Stimulated activated CD8-positive, alpha-beta memory T cell treated with anti-CD3 and anti-CD28 coated beads, Interleukin-12 subunit alpha, Interleukin-12 subunit beta, amount 100 ng/mL, for 24 hours (primary cell): ENCODE measurements around the gene PTPN7.
"Not testable (repeated sequence)": the region's sequence is repeated elsewhere in the genome, so short reads cannot be mapped to it uniquely, and the experiment has no call there.

ENCODE experiments used
- DNase-seq: peaks from one replicate; pipeline ENCODE4 v3.0.0-alpha.2; 2020; ENCODE audit errors: extremely low read depth

The PTPN7 gene

GRCh38 chr1:202167054-202167453 lies 6.7 kb upstream of the PTPN7 start:
- not testable (repeated sequence) for DNase-seq

- no peak for DNase-seq
Observed at GRCh38 chr1:202165942-202166843, 5.8 kb upstream of the PTPN7 start.

GRCh38 chr1:202165267-202165941 lies 5.0 kb upstream of the PTPN7 start:
- DNase-seq = no peak

DNA sequence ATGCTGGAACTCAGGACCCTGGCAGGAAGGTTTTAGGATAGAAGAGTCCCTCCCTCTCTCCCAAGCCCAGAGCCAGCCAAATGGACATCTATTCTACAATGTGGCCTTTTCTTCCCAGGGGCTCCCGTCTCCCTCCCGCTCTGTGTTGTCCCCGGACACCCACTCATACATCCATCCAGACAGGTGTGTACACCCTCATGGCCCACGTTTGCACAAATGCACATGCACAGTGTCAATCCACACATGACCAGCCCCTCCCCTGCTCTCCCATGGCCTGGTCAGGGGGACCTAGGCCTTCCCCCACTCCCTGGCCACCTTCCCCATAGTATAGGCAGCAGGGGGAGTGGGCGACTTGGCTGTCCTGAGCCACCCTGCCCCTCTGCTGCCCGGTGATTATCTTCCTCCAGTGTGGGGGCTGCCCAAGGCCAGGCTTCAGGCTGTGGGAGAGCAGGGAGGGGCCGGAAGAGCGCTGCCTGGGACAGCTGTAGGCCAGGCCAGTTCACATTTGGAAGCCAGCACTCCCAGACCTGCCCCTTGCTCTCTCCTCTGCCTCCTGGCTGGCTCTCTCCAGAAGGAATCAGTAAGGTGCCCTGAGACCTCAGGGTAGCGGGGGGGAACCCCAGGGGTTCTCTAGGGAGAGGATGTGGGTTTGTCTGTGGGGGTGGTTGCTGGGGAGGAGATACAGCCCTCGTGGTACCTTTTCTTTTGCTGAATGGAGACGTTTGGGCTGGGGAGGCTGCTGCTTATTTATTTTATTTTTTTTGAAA lies 4.1 kb upstream of the PTPN7 start:
- DNase-seq = no peak

DNA sequence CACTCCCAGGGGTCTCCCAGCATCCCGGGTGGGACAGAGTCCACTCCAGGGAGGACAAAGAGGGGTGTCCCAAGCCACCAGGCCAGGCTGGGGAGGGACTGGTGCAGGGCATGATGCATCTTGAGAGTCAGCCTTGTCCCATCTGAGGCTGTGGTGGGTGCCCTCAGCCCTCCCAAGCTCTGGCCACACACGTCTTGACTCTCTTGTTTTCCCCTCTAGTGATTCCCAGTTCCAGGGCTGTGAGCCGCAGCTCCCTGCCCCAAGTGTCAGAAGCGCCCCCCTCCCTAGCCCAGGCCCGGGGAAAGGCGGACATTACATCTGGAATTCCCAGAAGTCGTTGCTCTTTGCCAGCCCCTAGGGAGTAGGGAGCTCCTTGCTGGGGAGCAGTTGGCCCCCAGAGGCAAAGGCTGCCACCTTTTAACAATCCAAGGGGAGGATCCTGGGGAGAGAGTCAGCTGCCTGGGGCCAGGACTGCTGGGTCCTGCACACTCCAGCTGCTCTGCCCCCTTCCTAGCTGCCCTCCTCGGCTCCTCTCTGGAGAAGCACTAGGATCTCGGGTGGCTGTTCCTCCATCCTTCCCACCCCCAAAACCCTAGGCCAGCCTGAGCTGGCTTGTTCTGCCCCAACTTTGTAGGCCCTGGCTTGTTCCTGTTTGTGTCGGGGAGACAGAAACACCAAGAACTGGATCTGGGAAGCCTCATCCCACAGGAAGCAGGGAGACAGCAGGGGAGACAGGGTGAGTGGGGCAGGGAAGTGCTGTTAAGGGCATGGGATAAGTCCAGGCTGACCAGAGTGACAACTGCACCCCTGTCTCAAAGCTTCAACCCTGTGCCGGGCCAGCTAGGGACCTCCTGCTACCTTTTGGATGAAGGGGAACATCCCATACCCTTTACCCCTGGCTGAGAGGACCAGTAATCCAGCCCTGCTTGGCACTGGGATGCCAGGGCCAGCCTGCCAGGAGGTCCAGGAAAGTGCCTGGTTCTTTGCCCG lies 3.2 kb upstream of the PTPN7 start:
- no peak for DNase-seq

DNA sequence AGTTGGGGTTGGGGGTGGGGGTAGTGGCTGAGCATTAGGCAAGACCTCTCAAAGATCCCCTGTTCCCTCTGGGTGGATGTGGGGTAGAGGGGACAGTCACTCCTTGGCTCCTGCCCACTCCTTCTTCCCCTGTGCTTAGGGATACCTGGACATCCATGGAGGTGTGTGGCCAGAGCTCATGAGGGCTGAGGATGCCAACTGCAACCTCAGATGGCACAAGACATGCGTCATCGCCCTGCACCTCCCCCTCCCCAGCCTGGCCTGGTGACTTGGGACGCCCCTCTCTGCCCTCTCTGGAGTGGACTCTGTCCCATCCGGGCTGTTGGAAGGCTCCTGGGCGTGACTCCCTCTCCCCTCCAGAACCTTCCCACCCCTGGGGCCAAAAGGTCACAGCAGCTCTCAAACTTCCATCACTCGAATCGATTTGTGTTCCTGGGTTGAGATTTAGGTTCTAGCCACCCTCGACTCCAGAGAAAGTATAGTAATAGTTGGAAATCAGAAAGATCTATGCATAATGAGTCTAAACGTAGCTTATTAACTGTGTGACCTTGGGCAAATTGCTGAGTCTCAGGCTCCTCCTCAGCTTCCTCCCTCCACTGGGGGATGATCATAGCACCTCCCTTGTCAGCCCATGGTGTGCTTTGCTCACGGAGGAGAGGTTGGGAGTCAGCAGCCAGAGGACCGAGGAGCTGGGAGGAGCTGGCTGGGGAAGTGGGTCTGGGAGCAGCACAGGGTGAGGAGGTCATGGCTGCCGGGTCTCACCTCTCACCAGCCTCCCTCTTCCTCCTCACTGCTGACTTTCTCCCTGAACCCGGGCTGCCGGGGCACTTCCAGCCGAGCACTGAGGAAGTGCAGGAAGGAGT lies 2.2 kb upstream of the PTPN7 start:
- no peak for DNase-seq

- DNase-seq = no peak
Observed at GRCh38 chr1:202162047-202162417, 1.6 kb upstream of the PTPN7 start.

DNA sequence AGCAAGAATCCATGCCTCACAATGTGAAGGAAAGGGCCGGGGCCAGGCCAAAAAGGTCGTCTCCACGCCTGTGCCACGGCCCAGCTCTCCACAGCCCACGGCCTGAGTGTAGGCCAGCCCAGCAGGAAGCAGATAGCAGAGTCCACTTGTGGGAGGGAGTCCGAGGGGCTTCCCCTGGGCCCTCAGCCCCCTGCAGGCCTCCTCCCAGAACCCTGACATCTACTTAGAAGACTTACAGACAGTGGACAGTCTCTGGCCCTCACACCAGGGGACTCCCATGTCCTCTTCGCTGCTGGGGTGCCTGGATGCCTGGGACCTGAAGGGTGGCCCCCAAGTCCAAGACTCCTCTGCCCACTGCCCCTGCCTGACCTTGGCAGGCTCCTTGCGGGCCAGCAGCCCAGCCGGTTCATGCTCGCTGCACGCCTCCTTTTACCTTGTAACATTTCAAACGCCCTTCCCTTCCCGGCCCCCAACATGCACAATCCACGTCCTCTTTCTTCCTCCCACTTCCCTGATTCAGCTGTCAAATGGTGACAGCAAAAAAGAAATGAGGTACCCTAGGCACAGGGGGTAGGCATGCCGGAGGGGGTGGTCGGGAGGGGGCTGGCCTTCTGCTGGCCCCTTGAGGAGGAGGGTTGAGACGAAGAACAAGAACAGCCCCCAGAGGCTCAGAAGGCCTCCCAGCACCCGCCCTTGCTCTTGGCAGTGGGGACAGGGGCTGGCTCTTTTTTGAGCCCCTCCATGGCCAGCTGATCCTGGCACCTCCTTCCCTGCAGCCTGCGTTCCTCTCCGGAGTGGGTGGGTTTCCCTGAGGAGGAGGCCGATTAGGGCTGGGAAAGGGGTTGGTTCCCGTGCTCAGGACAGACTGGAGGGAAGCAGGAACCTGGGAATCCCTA lies 997 bp upstream of the PTPN7 start:
- DNase-seq = no peak

DNA sequence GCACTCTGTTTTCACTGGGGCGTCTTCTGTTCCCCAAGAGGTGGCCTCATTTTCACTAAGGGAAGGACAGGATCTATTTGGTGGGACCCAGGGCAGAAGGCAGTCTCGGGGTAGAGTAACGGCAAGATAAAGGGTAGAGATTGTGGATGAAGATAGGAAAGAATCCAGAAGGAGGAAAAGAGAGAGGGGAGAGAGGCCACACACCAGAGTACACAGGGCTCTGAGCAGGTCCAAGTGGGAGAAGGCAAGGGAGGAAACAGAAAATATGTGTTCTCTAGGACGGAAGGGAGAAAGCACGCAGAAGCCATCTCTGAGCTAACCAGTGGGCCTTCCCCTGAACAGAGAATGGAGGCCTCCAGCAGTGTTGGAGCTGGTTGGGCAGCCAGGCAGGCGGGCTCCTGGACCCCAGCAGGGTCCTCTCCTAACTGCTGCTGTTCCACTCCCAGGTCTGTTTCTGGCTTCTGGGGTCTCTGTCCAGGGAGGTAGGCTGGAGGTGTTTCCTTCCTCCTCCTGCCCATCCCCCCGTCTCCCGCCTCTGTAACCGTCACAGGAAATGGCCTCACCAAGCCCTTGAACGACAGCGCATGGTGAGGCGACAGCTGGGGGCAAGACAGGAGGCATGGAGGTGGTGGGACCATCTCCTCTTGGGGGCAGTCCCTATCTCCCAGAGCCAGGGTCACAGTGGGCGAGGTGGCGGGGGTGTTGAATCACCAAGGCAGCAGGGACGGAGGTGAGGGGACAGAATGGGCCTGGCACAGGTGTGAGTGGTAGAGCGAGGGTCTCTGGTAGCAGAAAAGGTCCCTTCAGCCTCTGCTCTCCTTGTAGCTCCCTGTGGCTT lies 649 bp downstream of the PTPN7 start:
- DNase-seq = no peak

DNA sequence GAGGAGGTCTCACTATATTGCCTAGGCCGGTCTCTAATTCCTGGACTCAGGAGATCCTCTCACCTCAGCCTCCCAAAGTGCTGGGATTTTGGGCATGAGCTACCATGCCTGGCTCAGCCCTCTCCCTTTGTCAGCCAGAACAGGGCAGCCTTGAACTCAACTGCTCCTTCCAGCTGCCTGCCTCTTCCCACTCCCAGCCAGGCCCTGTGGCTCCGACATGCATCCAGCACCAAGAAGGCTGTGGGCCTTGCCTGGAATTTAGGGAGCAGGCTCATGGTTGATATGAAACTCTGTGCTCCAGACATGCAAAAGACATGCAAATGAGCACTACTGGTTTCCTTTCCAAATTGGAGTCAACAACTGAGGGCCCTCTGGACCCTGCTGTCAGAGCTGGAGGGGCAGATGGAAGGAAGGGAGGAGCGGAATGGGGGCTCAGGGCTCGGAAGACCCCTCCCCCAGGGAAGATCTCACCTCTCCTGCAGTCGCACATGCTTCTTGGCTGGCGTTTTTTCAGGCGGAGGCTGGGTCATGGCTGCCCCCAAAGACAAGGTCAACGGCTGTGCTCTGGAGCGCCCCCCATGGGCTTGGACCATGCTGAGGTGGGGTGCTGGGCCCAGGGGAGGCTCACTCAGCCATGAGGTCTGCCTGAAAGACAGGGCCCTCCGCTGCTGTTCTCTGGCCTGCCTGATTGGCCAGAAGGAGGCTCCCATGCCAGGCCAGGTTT lies 1.4 kb downstream of the PTPN7 start:
- DNase-seq = no peak

GRCh38 chr1:202157945-202158344 lies 2.5 kb downstream of the PTPN7 start:
- no peak for DNase-seq

DNA sequence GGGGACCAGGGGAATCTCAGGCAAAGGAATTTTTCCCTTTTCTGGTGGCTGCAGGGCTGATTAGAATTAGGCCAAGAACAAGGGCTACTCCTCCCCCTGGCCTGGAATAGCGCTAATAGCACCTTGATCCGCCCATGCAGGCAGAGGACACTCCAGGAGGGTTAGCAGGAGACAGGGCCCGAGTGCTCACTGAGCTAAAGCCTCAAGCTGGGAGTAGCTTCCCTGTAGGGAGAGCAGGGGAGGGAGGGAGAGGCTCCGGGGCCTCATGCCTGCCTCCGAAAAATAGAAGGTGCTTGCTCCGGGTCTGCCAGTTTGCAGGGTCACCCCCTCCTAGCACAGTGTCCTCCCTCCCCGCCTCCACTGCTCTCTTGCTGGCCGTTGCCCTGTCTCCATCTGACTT lies 3.8 kb downstream of the PTPN7 start:
- no peak for DNase-seq

DNA sequence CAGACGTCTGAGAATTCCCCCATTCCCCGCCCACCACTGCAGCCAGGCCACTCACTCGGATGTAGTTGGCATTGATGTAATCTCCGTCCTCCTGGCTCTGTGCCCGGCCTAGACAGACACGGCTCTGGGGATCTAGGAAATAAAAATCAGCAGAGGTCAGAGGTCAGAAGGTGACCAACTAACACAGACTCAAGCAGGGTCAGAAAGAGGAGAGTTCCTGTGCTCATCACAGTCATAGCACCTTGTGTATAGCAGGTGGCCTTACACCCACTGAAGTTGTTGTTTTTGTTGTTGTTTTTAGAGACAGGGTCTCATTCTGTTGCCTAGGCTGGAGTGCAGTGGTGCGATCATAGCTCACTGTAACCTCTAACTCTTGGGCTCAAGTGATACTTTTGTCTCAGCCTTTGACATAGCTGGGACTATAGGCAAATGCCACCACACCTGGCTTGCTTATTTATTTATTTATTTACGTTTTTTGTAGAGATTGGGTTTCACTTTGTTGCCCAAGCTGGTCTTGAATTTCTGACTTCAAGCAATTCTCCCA lies 4.9 kb downstream of the PTPN7 start:
- no peak for DNase-seq

DNA sequence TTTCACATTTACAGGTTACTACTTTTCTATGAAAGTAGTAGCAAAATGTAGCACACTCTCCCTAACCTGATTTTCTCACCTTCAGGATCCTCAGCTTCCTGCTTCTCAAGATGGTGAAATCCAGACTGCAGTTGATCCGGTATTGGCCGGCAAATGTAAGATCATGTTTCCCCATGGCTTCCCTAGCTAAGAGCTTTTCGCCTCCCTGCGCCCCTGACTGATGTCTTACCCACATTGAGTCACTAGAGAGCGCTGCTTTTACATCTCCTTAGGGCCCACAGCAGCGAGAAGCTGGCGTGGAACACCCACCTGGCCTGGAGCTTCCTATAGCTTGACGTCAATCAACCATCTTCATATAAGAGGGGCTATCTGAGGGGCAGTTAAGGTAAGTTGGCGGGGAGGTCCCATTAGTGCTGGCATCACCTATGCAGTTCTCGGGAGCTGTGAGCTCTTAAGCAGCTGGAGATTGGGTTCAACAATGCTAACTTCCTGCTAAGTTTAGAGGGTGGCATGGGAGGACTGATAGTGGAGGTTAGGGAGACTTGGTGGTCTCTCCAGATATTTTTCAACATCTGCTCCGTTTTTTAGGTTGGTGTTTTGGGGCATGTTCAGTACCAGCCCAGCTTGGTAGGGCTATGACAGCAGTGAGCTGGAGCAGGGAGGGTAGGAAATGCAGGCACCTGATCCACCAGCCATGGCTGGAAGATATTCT lies 5.5 kb downstream of the PTPN7 start:
- DNase-seq = no peak

DNA sequence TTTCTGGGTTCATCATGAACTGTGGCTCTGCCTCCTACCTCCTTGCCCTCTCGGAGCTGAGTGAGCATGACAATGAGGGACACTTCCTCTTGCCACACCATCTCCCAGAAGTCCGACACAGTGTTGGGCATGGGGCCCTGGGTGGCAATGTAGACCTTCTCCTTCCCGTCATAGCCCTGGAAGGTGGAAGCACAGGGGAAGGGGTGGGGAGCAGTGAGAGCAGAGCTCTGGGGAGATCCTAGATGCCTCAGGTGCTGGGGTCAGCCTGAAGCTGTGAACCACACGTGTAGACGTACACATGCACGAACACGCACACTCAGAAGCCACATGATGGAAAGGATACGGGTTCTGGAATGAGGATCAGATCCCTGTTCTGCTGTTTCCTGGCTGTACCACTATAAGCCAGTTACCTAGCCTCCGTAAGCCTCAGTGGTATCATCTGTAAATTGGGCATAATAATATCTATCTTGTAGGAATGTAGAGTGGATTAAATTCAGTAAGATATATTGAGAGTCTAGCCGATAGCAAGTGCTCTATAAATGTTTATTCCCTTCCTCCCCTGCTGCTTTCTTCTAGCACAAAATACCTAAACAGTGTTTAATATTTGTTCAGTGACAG lies 6.1 kb downstream of the PTPN7 start:
- DNase-seq = no peak

- DNase-seq = no peak
Observed at GRCh38 chr1:202153284-202153683, 7.1 kb downstream of the PTPN7 start.
